Umbilical cord (tissue), 2 donors: ENCODE results near the gene C11orf71. TPM values are rescaled to one million over a fixed set of nuclear protein-coding genes. Genes with fewer than 3 reads are reported as not detected.

Experiments
- DNase-seq: peaks from one replicate; pipeline ENCODE4 v3.0.0-alpha.2; 2015; ENCODE audit warnings: low spot score
- total RNA-seq: library from RNA; depleted of rRNA; stranded (reverse); fragments of >200 nt; gene quantifications from one replicate; pipeline ENCODE4 v1.2.3, GENCODE V29; 2014; ENCODE audit warnings: low replicate concordance; ENCODE audit not compliant: insufficient read depth

The C11orf71 gene
- total RNA-seq = 4.1 TPM

- DNase-seq = peak; percentile 99
Observed at GRCh38 chr11:114400216-114400914, at the start of gene C11orf71, which contains the start of gene RBM7. Gene C11orf71 (minus strand): TSS chr11:114400511. CDS start chr11:114400331, 180 bp downstream. Gene RBM7 (plus strand): TSS chr11:114400666. CDS start chr11:114400672, 6 bp downstream.

GRCh38 chr11:114449845-114450244 is 49.5 kb upstream of the C11orf71 start:
- no peak for DNase-seq

- DNase-seq = no peak
Observed at GRCh38 chr11:114448749-114449482, 48.6 kb upstream of the C11orf71 start.

- no peak for DNase-seq
Observed at GRCh38 chr11:114447892-114448291, 47.6 kb upstream of the C11orf71 start.

- DNase-seq = no peak
Observed at GRCh38 chr11:114447444-114447843, 47.1 kb upstream of the C11orf71 start.

GRCh38 chr11:114442536-114442935 is 42.2 kb upstream of the C11orf71 start:
- DNase-seq = no peak

GRCh38 chr11:114441921-114442320 is 41.6 kb upstream of the C11orf71 start:
- no peak for DNase-seq

- DNase-seq = no peak
Observed at GRCh38 chr11:114440971-114441763, 40.9 kb upstream of the C11orf71 start.

GRCh38 chr11:114440121-114440860 is 40.0 kb upstream of the C11orf71 start:
- DNase-seq = peak; percentile 79

GRCh38 chr11:114439229-114440120 is 39.2 kb upstream of the C11orf71 start, which contains the start of gene REXO2:
Gene REXO2 (plus strand): TSS chr11:114439467. CDS start chr11:114439529, 62 bp downstream.
- peak; percentile 99 for DNase-seq

- peak; percentile 59 for DNase-seq
Observed at GRCh38 chr11:114438303-114438702, 38.0 kb upstream of the C11orf71 start.

- no peak for DNase-seq
Observed at GRCh38 chr11:114433376-114433775, 33.1 kb upstream of the C11orf71 start.

- no peak for DNase-seq
Observed at GRCh38 chr11:114432893-114433292, 32.6 kb upstream of the C11orf71 start.

GRCh38 chr11:114430290-114430689 is 30.0 kb upstream of the C11orf71 start:
- no peak for DNase-seq

GRCh38 chr11:114426280-114426679 is 26.0 kb upstream of the C11orf71 start:
- no peak for DNase-seq

GRCh38 chr11:114416441-114416961 is 16.2 kb upstream of the C11orf71 start:
- DNase-seq = no peak

GRCh38 chr11:114413958-114414357 is 13.6 kb upstream of the C11orf71 start:
- no peak for DNase-seq

GRCh38 chr11:114412946-114413345 is 12.6 kb upstream of the C11orf71 start:
- no peak for DNase-seq

GRCh38 chr11:114401311-114401710 is 1.0 kb upstream of the C11orf71 start:
- DNase-seq = peak; percentile 21

GRCh38 chr11:114400915-114401223 is 558 bp upstream of the C11orf71 start:
- DNase-seq = no peak
